Activated naive CD4-positive, alpha-beta T cell treated with anti-CD3 and anti-CD28 coated beads, Interleukin-2, amount 50 U/mL, for 72 hours (primary cell): Measurements from ENCODE around the gene PGGT1B. TPM values are rescaled to one million over a fixed set of nuclear protein-coding genes. Genes with fewer than 3 reads are reported as not detected.

Source experiments
- ATAC-seq, 2 donors: fragments of 150-1000 bp; cut with Tn5 transposase; 2 replicates each; pipeline ENCODE4 v1.10.0; 2021; ENCODE audit warnings: mild to moderate bottlenecking in 2 of 2, moderate library complexity in 2 of 2
- DNase-seq, 2 donors: peaks; one replicate each; pipeline ENCODE4 v3.0.0; 2021 to 2022; ENCODE audit warnings: low spot score in 2 of 2
- H3K27ac Mint-ChIP-seq, 2 donors: one replicate each; pipeline ENCODE4 v1.8.0; 2022; ENCODE audit warnings: mild to moderate bottlenecking in 2 of 2, mixed read lengths in 2 of 2
- H3K36me3 Mint-ChIP-seq, 2 donors: one replicate each; pipeline ENCODE4 v1.8.0; 2022; ENCODE audit warnings: mixed read lengths in 2 of 2
- H3K9me3 Mint-ChIP-seq, 2 donors: one replicate each; pipeline ENCODE4 v1.8.0; 2022; ENCODE audit warnings: mixed read lengths in 2 of 2
- total RNA-seq, 2 donors: library from RNA; stranded (reverse); gene quantifications; one replicate each; pipeline ENCODE4 v1.2.3, GENCODE V29; 2022

Gene PGGT1B
- total RNA-seq, 2 donors from 2014 or later: 39.3 to 41.5 TPM

- Mint-ChIP-seq H3K9me3 (peaks cover 0 to 8% of the 10 kb centered on the region in 2 donors), H3K27ac (no peak within 1 kb of the TSS), H3K36me3 (peaks cover 26 to 32% of the 10 kb centered on the region in 2 donors)
- DNase-seq (peak; percentile 85 to 97), ATAC-seq (peak; percentile 97 to 98)
These were observed 93.1 kb downstream of the PGGT1B start, which contains the start of gene TRIM36 for GRCh38 chr5:115169487-115170133. Gene TRIM36, minus strand, starts transcription at chr5:115169908. Its CDS starts 274 bp downstream, at chr5:115169634.

- Mint-ChIP-seq H3K27ac (no peak overlapping the region), H3K36me3 (peaks cover 26 to 32% of the 10 kb centered on the region in 2 donors), H3K9me3 (peaks cover 0 to 13% of the 10 kb centered on the region in 2 donors)
- ATAC-seq (no peak), DNase-seq (no peak)
These were observed 93.7 kb downstream of the PGGT1B start for GRCh38 chr5:115168829-115169486.

GRCh38 chr5:115166744-115167393, 95.8 kb downstream of the PGGT1B start:
- DNase-seq (no peak), ATAC-seq (no peak)
- Mint-ChIP-seq H3K36me3 (peaks cover 26 to 28% of the 10 kb centered on the region in 2 donors), H3K27ac (no peak overlapping the region), H3K9me3 (peaks cover 0 to 13% of the 10 kb centered on the region in 2 donors)

- ATAC-seq (no peak), DNase-seq (no peak)
- H3K9me3 Mint-ChIP-seq: peaks cover 0 to 13% of the 10 kb centered on the region in 2 donors
- no peak overlapping the region for H3K27ac Mint-ChIP-seq
- H3K36me3 Mint-ChIP-seq: peaks cover 26 to 28% of the 10 kb centered on the region in 2 donors
These were observed 96.9 kb downstream of the PGGT1B start for GRCh38 chr5:115165790-115166189.

- Mint-ChIP-seq H3K27ac (no peak overlapping the region), H3K36me3 (peaks cover 0 to 6% of the 10 kb centered on the region in 2 donors), H3K9me3 (peaks cover 0 to 5% of the 10 kb centered on the region in 2 donors)
- ATAC-seq (no peak), DNase-seq (no peak)
These were observed 101.7 kb downstream of the PGGT1B start for GRCh38 chr5:115160975-115161475.

Other genes with a start within 250 kb of the PGGT1B start
- under 1 TPM in 1 of 2 donors, not detected in 1; 0.91 TPM for gene TRIM36, start 93.0 kb downstream of the PGGT1B start, total RNA-seq
- 1 to 10 TPM; 1.8 to 2.0 TPM for gene CCDC112, start 33.8 kb upstream of the PGGT1B start, total RNA-seq